WERI-Rb-1 (cell line): ENCODE results near the gene ATXN7.

ENCODE experiments used
- DNase-seq: peaks from one replicate; pipeline ENCODE4 v3.0.0-alpha.2; 2020
- H3K27ac ChIP-seq: fragments of 250-450 bp; sonication (Bioruptor Pico); 2 replicates; pipeline ENCODE4 v1.5.1; 2020; ENCODE audit warnings: mild to moderate bottlenecking, moderate library complexity
- H3K27me3 ChIP-seq: fragments of 250-450 bp; sonication (Bioruptor Pico); 2 replicates; pipeline ENCODE4 v1.5.1; 2021; ENCODE audit warnings: mild to moderate bottlenecking, low read depth, moderate library complexity; ENCODE audit not compliant: insufficient read depth, severe bottlenecking
- H3K36me3 ChIP-seq: fragments of 250-450 bp; sonication (Bioruptor Pico); 2 replicates; pipeline ENCODE4 v1.5.1; 2020; ENCODE audit warnings: mild to moderate bottlenecking, moderate library complexity
- H3K4me3 ChIP-seq: 2 replicates; pipeline ENCODE4 v1.5.1; 2011; ENCODE audit warnings: low read depth, mild to moderate bottlenecking, control low read depth, low read length
- H3K9me3 ChIP-seq: fragments of 250-450 bp; sonication (Bioruptor Pico); 2 replicates; pipeline ENCODE4 v1.5.1; 2021; ENCODE audit warnings: mild to moderate bottlenecking, moderate library complexity; ENCODE audit not compliant: severe bottlenecking
- CTCF ChIP-seq: IDR thresholded peaks from 2 replicates; pipeline ENCODE4 v1.5.1; 2011; ENCODE audit warnings: low read depth, mild to moderate bottlenecking, control low read depth, inconsistent platforms, low read length

ATXN7 gene

GRCh38 chr3:63950698-63951097 lies 87.0 kb downstream of the ATXN7 start:
- Histone ChIP-seq H3K4me3 (no peak overlapping the region), H3K36me3 (peaks cover 5% of the 10 kb centered on the region), H3K27me3 (no peaks in the 10 kb centered on the region), H3K27ac (no peak overlapping the region), H3K9me3 (no peaks in the 10 kb centered on the region)
- DNase-seq = no peak
- no peak for TF ChIP-seq CTCF

GRCh38 chr3:63951492-63952247 lies 88.0 kb downstream of the ATXN7 start:
- Histone ChIP-seq H3K27ac (no peak overlapping the region), H3K9me3 (no peaks in the 10 kb centered on the region), H3K27me3 (no peaks in the 10 kb centered on the region), H3K4me3 (no peak overlapping the region), H3K36me3 (peaks cover 5% of the 10 kb centered on the region)
- DNase-seq = no peak
- no peak for TF ChIP-seq CTCF

GRCh38 chr3:63952248-63952594 lies 88.6 kb downstream of the ATXN7 start:
- Histone ChIP-seq H3K36me3 (peaks cover 5% of the 10 kb centered on the region), H3K9me3 (no peaks in the 10 kb centered on the region), H3K4me3 (no peak overlapping the region), H3K27me3 (no peaks in the 10 kb centered on the region), H3K27ac (no peak overlapping the region)
- TF ChIP-seq CTCF = no peak
- DNase-seq = no peak

GRCh38 chr3:63954182-63954581 lies 90.5 kb downstream of the ATXN7 start:
- Histone ChIP-seq H3K4me3 (no peak overlapping the region), H3K27me3 (no peaks in the 10 kb centered on the region), H3K36me3 (peaks cover 5% of the 10 kb centered on the region), H3K27ac (no peak overlapping the region), H3K9me3 (no peaks in the 10 kb centered on the region)
- DNase-seq = no peak
- TF ChIP-seq CTCF = no peak

GRCh38 chr3:63955036-63955650 lies 91.5 kb downstream of the ATXN7 start:
- H3K27ac ChIP-seq = no peak overlapping the region
- H3K27me3 ChIP-seq = no peaks in the 10 kb centered on the region
- TF ChIP-seq CTCF = no peak
- no peak for DNase-seq
- no peaks in the 10 kb centered on the region for H3K9me3 ChIP-seq
- H3K4me3 ChIP-seq = no peak overlapping the region
- H3K36me3 ChIP-seq = peaks cover 5% of the 10 kb centered on the region
